GM21737 (cell line): Measurements from ENCODE around the gene MYH14.
"Not testable (repeated sequence)": the region's sequence is repeated elsewhere in the genome, so short reads cannot be mapped to it uniquely, and the experiment has no call there.

ENCODE experiments used
- ATAC-seq: cut with Tn5 transposase; IDR thresholded peaks from one replicate; pipeline ENCODE4 v1.9.1; 2021; ENCODE audit warnings: mild to moderate bottlenecking, moderate library complexity; ENCODE audit not compliant: unreplicated experiment

The MYH14 gene

GRCh38 chr19:50315773-50316448, 112.5 kb downstream of the MYH14 start:
- no peak for ATAC-seq

DNA sequence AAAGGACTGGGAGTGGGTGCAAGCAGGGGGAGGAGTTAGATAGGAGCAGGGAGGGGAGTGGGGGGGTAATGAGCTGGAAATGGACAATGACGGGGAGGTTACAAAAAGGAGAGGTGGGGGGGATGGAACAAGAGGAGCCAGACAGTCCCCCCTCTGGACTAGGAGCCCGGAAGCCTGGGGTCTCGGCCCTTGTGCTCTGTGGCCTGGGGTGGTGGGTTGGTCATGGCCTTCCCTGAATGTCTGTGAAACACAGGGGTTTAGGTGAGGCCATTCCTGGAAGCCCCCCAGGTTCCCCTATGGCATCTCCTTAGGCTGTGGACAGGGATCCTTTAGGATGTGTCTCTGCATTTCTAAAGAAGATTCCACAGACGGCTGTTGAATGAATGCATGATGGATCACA, 113.7 kb downstream of the MYH14 start:
- no peak for ATAC-seq

DNA sequence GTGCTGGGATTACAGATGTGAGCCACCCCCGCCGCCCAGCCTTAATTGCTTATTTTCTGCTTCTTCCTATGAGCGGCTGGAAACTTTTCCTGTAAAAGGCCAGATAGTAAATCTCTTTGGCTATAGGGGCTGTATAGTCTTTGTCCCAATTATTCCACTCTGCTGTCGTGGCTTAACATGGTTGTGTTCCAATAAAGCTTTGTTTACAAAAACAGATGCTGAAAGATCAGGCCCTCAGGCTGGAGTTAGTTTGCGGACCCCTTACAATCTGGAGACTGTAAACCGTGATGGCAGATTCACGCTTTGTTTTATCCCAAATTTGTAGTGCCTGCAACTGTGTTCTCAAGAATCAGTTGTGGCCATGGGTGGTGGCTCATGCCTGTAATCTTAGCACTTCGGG, 115.0 kb downstream of the MYH14 start:
- no peak for ATAC-seq

- ATAC-seq: no peak
Observed at GRCh38 chr19:50319156-50319555, 115.7 kb downstream of the MYH14 start.

GRCh38 chr19:50320051-50320450, 116.6 kb downstream of the MYH14 start:
- ATAC-seq: no peak

GRCh38 chr19:50320596-50320995, 117.2 kb downstream of the MYH14 start:
- no peak for ATAC-seq

GRCh38 chr19:50321831-50322230, 118.4 kb downstream of the MYH14 start:
- no peak for ATAC-seq

DNA sequence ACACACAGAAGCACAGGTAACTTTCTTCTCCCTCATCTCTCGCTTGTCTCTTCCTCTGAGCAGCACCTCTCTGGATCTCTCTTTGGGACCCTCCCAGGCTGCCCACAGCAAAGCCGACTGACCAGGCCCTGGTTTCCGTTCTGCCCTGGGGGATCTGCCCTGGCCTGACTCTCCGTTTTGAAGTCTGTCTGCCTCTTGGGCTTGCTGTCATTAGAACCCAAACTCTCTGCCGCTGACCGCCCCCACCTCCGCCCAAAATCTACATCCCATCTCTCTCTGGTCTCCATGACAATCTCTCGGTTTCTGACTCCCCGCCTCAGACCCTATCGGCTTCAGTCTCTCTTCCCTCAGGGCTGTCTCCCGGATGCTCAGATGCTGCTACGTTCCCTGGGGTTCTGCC, 118.8 kb downstream of the MYH14 start:
- ATAC-seq: no peak

- no peak for ATAC-seq
Observed at GRCh38 chr19:50322931-50323781, 119.7 kb downstream of the MYH14 start.

- no peak for ATAC-seq
Observed at GRCh38 chr19:50323782-50324133, 120.3 kb downstream of the MYH14 start.

DNA sequence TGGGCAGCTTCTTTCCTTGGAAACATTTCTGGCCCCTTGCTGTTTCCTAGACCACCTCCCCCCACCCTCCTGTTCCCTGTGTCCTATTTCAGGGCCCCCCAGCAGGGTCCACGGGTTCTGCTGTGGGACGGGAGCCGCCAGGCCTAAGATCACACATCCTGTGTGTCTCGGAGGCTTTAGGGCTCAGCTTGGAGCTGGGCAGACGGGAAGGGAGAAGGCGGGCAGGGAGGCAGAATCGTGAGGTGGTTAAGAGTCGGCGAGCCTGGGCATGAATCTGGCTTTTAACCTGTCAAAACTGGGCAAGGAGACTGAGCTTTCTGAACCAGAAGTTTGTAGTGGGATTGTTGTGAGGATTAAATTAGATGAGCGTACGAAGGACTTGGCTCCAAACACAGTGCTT, 120.9 kb downstream of the MYH14 start:
- ATAC-seq: no peak

GRCh38 chr19:50325310-50326100, 122.1 kb downstream of the MYH14 start:
- ATAC-seq: no peak

DNA sequence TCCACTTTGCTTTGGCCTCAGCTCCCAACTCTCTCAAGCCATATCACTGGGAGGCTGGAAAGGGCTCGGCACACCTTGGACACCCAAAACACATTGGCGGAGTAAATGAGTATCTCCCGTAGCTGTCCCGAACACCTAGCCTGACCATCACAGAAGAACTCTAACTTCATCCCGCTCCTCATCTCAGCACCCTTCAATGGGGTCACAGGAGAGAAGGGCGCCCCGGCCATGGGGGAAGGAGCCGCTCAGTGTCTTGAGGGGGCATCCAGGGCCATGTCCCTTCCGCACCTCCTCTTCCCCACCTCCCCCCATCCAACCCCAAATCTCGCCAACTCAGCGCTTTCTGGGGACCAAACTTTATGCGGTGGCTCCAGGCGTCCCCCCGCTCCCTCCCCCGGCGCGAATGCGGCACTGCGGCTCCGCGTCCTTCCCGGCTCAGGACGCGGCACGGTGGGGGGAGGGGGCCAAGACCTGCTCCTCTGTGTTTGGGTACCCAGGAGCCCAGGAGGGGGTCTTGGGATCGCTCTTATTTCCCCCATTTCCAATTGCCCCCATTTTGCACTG, 122.8 kb downstream of the MYH14 start:
- ATAC-seq: no peak

DNA sequence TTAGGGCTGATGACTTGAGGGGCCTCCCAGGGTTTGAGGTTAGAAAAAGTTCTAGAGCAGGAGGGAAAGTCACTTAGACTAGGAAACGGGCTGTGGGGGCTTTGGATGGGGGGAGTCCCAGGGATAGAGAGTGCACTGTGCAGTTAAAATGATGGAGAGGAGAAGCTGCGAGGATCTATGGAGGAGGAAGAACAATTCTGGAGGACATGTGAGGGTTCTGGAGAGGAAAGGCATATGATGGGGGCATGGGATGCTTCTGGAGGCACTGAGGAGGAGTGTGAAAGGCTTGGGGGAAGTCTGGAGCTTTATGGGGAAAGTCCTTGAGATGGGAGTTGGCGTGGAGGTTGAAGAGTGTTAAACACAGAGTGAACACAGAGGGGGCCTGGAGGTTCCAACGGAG, 123.6 kb downstream of the MYH14 start:
- ATAC-seq: no peak

DNA sequence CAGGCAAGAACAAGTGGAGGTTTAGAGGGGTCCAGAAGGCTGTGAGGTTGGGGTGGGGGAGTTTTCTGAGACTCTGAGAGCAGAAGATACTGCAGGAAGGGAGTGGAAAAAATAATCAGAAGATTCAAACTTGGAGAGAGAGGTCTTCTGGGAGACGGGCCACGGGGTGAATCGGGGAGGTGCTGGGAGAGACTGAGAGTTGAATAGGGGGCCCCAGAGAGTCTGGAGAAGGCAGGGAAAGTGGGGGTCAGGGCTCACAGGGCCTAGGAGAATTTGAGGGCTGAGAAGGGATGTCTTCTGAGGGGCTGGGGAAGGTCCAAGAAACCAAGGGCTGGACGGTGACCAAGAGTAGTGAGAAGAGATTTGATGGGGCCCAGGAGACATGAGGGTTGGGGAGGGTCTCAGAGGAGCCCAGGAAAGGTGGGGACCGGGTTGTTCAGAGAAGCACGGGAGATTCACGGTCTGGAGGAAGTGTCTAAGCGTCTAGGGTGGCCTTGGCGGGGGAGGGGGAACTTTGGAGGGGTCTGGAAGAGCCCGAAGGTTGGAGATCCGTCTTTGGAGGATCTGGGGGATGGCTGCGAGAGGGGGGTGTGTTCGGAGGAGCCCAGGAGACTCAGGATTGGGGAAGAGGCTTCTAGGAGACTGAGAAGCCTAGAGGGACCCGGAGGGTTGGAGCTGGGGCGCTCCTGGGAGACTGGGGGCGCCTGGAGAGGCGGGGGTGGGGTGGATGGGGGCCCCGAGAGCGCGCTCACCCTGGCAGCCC, 124.2 kb downstream of the MYH14 start:
- ATAC-seq: no peak

DNA sequence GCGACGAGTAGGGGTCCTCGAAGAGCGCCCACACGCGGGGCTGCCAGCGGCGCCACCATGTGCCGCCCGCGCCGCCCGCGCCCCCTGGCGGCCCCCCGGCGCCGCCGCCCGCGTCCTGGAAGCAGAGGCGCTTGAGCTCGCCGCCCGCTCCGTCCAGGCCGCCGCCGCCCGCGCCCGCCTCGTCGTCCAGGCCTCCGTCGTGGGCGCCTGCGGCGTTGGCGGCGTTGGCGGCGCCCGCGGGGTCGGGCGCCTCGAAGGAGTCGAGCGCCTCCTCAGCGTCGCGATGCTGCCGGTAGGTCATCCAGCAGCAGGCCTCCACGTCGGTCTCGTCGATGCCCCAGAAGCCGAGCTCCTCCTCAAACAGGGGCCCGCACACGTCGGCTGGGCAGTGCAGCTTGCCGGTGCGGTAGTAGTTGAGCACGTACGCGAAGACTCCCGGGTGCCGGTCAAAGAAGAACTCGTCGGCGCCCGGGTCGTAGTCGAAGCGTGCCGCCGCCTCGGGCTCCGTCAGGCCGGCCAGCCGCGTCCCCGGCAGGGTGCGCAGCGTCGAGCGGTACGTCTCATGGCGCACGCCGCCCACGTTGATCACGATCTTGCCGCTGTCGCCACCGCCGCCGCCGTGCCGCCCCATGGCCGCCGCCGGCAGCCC, 124.9 kb downstream of the MYH14 start:
- no peak for ATAC-seq

DNA sequence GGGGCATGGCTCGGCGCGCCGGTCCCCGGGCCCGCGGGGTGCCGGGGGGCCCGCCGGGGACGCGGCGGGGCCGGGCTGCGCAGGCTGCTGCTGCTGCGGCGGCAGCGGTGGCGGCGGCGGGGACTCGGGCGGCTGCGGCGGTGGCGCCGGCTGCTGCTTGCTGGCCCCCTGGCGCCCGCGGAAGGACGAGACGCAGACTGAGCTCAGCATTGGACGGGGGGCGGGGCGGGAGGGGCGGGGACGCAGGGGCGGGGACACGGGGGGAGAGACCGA, 125.4 kb downstream of the MYH14 start:
- ATAC-seq: peak; percentile 21

- peak; percentile 38 for ATAC-seq
Observed at GRCh38 chr19:50329146-50329925, 125.9 kb downstream of the MYH14 start, which contains the start of gene KCNC3. Gene KCNC3 (minus strand): TSS chr19:50329377. CDS start chr19:50329082, 295 bp downstream.

DNA sequence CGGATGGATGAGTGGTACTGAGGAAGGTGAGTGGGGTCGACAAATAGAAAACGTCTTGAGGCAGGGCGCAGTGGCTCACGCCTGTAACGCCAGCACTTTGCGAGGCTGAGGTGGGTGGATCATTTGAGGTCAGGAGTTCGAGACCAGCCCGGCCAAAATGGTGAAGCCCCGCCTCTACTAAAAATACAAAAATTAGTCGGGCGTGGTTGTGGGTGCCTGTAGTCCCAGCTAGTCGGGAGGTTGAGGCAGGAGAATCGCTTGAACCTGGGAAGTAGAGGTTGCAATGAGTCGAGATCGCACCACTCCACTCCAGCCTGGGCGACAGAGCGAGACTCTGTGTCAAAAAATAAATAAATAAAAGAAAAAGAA, 126.5 kb downstream of the MYH14 start:
- ATAC-seq: not testable (repeated sequence)
